Right lobe of liver (tissue), 6 donors: ENCODE results near the gene PCSK4. TPM values are rescaled to one million over a fixed set of nuclear protein-coding genes. Genes with fewer than 3 reads are reported as not detected.

Experiments used
- ATAC-seq, 4 donors: fragments of 200-7000 bp; cut with Tn5 transposase; one replicate each; pipeline ENCODE4 v1.9.1; 2020; ENCODE audit warnings: mild to moderate bottlenecking in 4 of 4, moderate library complexity in 4 of 4
- DNase-seq, 3 donors: peaks; one replicate each; pipeline ENCODE4 v3.0.0-alpha.2; 2020
- H3K27ac ChIP-seq, 3 donors: fragments of 200-600 bp; one replicate each; pipeline ENCODE4 v1.8.0; 2022
- H3K27me3 ChIP-seq, 2 donors: fragments of 200-600 bp; one replicate each; pipeline ENCODE4 v1.8.0; 2022
- H3K36me3 ChIP-seq, 4 donors: fragments of 200-600 bp; sonication (generic) in 1 of 4; one replicate each; pipeline versions ENCODE4 v1.5.1 to v1.8.0; 2017 to 2022; ENCODE audit warnings: control low read depth in 1 of 4
- H3K4me1 ChIP-seq, 4 donors: fragments of 200-600 bp; sonication (generic) in 1 of 4; one replicate each; pipeline versions ENCODE4 v1.5.1 to v1.8.0; 2017 to 2022; ENCODE audit warnings: control low read depth in 1 of 4
- H3K4me3 ChIP-seq, 3 donors: fragments of 200-600 bp; one replicate each; pipeline ENCODE4 v1.8.0; 2022
- H3K9me3 ChIP-seq, 4 donors: fragments of 200-600 bp; sonication (generic) in 1 of 4; one replicate each; pipeline versions ENCODE4 v1.5.1 to v1.8.0; 2017 to 2022; ENCODE audit warnings: control low read depth in 1 of 4
- POLR2A ChIP-seq: fragments of 450-650 bp; IDR thresholded peaks from one replicate; pipeline ENCODE4 v1.6.1; 2017; ENCODE audit warnings: antibody characterized with exemption, mild to moderate bottlenecking
- WGBS: methylation state at CpG from one replicate; pipeline ENCODE4 v1.1.6; 2018; ENCODE audit warnings: low coverage, low lambda C conversion rate; ENCODE audit not compliant: insufficient coverage; ENCODE audit errors: missing lambda C conversion rate; 5-methylcytosine and 5-hydroxymethylcytosine counted together
- intact Hi-C, 2 donors: fragments of 100-400 bp; cut with DNase I; formaldehyde crosslinking; loops; one replicate each; pipeline versions ENCODE4 v1.11.2 to v1.14.1; 2022
- total RNA-seq, 6 experiments: library from RNA; depleted of rRNA in 2 of 6; stranded (reverse); fragments of >200 nt in 2 of 6; fragmentation: NEBNext Ultra II Directional in 3 of 6; extraction: Animal tissue kit (Norgen Biotek cat#: 25700) in 3 of 6; gene quantifications; one replicate each; pipeline versions ENCODE4 v1.1.0 to v1.2.4, GENCODE V29; 2016 to 2023
- TF ChIP-seq, protein P1 (sequence below), 4 donors: fragments of 200-600 bp in 3 of 4; fragments of 450-650 bp in 1 of 4; IDR thresholded peaks; one replicate each; pipeline versions ENCODE4 v1.5.1 to v1.8.0; 2016 to 2022; ENCODE audit warnings: antibody characterized with exemption in 4 of 4, mild to moderate bottlenecking in 2 of 4
- donor health status: DM: no; HTN: yes; CAD: no.
- donor health status: DM: no; HTN: no; CAD: no.
- donor health status: DM: no; HTN: no; CAD: no.
- donor health status: DM: no; HTN: yes; CAD: no.
- donor health status: DM: no; HTN: yes; CAD: no.

Gene PCSK4
- total RNA-seq, 6 experiments from 2014 or later, result 2.0 to 8.0 (median 3.6) TPM

DNA sequence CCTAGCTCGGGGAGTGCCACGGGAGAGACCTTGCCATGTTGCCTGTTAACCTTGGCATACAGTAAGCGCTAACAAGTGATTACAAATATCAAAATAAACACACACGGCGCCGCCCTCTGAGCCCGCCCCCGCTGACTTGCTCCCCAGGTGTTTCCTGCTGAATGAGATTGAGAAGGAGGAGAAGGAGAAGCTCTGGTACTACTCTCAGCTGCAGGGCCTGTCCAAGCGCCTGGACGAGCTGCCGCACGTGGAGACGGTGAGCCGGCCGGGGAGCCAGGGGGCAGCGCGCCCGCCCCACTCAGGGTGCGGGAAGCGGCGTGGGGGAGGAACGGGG, 35.2 kb downstream of the PCSK4 start:
- DNase-seq, result no peak
- H3K27me3 ChIP-seq, result peaks cover 4 to 24% of the 10 kb centered on the region in 2 donors
- no peak for ATAC-seq
- H3K27ac ChIP-seq, result no peak overlapping the region
- H3K4me3 ChIP-seq, result no peak overlapping the region
- no peaks in the 10 kb centered on the region for H3K4me1 ChIP-seq
- 2% methylated on average over 6 of the region's 22 CpGs for WGBS
- H3K9me3 ChIP-seq, result no peaks in the 10 kb centered on the region
- no peaks in the 10 kb centered on the region for H3K36me3 ChIP-seq
- TF ChIP-seq POLR2A, result no peak
- TF ChIP-seq, protein P1, sequence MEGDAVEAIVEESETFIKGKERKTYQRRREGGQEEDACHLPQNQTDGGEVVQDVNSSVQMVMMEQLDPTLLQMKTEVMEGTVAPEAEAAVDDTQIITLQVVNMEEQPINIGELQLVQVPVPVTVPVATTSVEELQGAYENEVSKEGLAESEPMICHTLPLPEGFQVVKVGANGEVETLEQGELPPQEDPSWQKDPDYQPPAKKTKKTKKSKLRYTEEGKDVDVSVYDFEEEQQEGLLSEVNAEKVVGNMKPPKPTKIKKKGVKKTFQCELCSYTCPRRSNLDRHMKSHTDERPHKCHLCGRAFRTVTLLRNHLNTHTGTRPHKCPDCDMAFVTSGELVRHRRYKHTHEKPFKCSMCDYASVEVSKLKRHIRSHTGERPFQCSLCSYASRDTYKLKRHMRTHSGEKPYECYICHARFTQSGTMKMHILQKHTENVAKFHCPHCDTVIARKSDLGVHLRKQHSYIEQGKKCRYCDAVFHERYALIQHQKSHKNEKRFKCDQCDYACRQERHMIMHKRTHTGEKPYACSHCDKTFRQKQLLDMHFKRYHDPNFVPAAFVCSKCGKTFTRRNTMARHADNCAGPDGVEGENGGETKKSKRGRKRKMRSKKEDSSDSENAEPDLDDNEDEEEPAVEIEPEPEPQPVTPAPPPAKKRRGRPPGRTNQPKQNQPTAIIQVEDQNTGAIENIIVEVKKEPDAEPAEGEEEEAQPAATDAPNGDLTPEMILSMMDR (IDR thresholded peaks at IDR 0.05), result no peak
- intact Hi-C loops, result loop anchor here in 1 of 2 donors (10.0 kb wide), 1 partner anchor 60 kb away; the partner anchor contains the start of gene ADAMTSL5

GRCh38 chr19:1453525-1454364, 36.4 kb downstream of the PCSK4 start:
- intact Hi-C loops, result loop anchor here in 1 of 2 donors (10.0 kb wide), 1 partner anchor 61 kb away; the partner anchor contains the start of gene ADAMTSL5

GRCh38 chr19:1452802-1453524, 37.2 kb downstream of the PCSK4 start:
- WGBS, result 22% methylated on average over 10 of the region's 30 CpGs
- no peaks in the 10 kb centered on the region for H3K9me3 ChIP-seq
- ATAC-seq (no peak), DNase-seq (peak in 1 of 3 donors; percentile 36)
- no peak overlapping the region for H3K27ac ChIP-seq
- TF ChIP-seq POLR2A, result no peak
- TF ChIP-seq, protein P1 (IDR thresholded peaks at IDR 0.05), result no peak
- H3K27me3 ChIP-seq, result peaks cover 4 to 25% of the 10 kb centered on the region in 2 donors
- H3K4me1 ChIP-seq, result no peaks in the 10 kb centered on the region
- H3K4me3 ChIP-seq, result no peak overlapping the region
- H3K36me3 ChIP-seq, result no peaks in the 10 kb centered on the region
- intact Hi-C loops, result loop anchor here in 1 of 2 donors (10.0 kb wide), 1 partner anchor 62 kb away; the partner anchor contains the start of gene ADAMTSL5

More at GRCh38 chr19:1453525-1454364, 36.4 kb downstream of the PCSK4 start:
- DNase-seq, result no peak
- H3K4me1 ChIP-seq, result no peaks in the 10 kb centered on the region
- ATAC-seq, result peak in 2 of 4 donors; percentile 16 to 28
- H3K27me3 ChIP-seq, result peaks cover 4 to 24% of the 10 kb centered on the region in 2 donors
- no peaks in the 10 kb centered on the region for H3K36me3 ChIP-seq
- no peaks in the 10 kb centered on the region for H3K9me3 ChIP-seq
- TF ChIP-seq, protein P1 (IDR thresholded peaks at IDR 0.05), result no peak
- TF ChIP-seq POLR2A, result no peak
- no peak overlapping the region for H3K4me3 ChIP-seq
- 0% methylated on average over 3 of the region's 33 CpGs for WGBS
- H3K27ac ChIP-seq, result no peak overlapping the region

DNA sequence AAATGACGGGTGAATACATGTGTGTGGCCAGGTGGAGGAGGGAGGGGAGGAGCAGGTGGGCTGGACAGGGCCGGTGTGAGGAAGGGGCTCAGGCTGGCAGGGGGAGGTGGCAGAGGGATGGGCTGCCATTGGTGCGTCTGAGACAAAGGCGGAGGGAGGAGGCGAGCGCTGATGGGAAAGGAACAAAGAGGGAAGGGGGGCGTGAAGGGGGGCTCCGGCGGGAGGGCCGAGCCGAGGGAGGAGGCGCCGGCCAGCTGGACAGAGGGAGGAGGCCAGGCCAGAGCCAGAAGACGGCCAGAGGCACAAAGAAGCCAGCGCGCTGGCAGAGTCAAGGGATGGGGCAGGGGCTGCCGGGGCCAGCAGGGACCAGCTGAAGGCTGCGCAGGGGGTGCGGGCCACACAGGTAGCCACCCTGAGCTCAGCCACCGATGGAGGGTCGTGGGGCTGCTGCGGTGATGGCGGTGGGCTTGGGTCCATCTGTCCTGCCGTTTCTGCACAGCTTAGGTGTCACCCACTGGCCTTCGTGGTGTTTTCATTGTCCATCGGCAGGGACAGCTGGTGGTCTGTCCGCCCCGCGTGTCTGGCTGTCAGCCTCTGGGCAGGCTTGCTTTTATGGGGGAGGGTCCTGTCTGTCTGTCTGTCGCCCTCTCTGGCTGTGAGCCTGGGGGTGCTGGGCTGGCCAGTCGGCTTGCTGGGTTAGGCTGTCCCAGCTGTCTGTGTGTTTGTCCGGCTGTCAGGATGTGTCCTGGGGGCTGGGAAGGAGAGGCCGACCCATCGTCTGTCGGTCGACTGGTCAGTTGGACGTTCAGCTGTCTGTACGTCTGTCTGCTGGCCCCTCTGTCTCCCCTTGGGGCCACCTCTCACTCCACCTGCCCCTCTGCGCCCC, 38.0 kb downstream of the PCSK4 start:
- no peak for DNase-seq
- intact Hi-C loops, result loop anchor here in 1 of 2 donors (10.0 kb wide), 1 partner anchor 63 kb away; the partner anchor contains the start of gene ADAMTSL5
- Histone ChIP-seq H3K27ac (no peak overlapping the region), H3K4me3 (no peak overlapping the region), H3K27me3 (peaks cover 4 to 32% of the 10 kb centered on the region in 2 donors), H3K9me3 (no peaks in the 10 kb centered on the region), H3K4me1 (no peaks in the 10 kb centered on the region), H3K36me3 (no peaks in the 10 kb centered on the region)
- 9% methylated on average over 17 of the region's 39 CpGs for WGBS
- no peak for ATAC-seq
- TF ChIP-seq, protein P1 (IDR thresholded peaks at IDR 0.05), result no peak
- no peak for TF ChIP-seq POLR2A
